GM23338 (cell line): ENCODE data around the gene FER.

ENCODE experiments used
- CREB1 ChIP-seq: fragments of 250-450 bp; sonication (Bioruptor Pico); IDR thresholded peaks from 2 replicates; pipeline ENCODE4 v1.5.0; 2020; ENCODE audit warnings: low read depth, mild to moderate bottlenecking, moderate library complexity
- CTCF ChIP-seq, 2 experiments: fragments of 200-600 bp in 1 of 2; sonication (generic) in 1 of 2; conservative IDR thresholded peaks; 2 replicates each; pipeline versions ENCODE4 v1.5.1 to v1.6.1; 2016 to 2017; ENCODE audit warnings: antibody characterized with exemption in 2 of 2, low read depth in 2 of 2, mild to moderate bottlenecking in 2 of 2, moderate library complexity in 1 of 2
- EZH2 ChIP-seq: fragments of 200-600 bp; sonication (generic); IDR thresholded peaks from one replicate; pipeline ENCODE4 v1.8.0; 2017; ENCODE audit warnings: antibody characterized with exemption, mild to moderate bottlenecking, low read depth; ENCODE audit not compliant: unreplicated experiment
- EZH2phosphoT487 ChIP-seq: fragments of 200-600 bp; sonication (generic); IDR thresholded peaks from one replicate; pipeline ENCODE4 v1.8.1; 2018; ENCODE audit warnings: antibody characterized with exemption; ENCODE audit not compliant: unreplicated experiment
- JUNB ChIP-seq: IDR thresholded peaks from one replicate; pipeline ENCODE4 v1.6.1; 2016; ENCODE audit warnings: antibody characterized with exemption; ENCODE audit not compliant: unreplicated experiment
- NANOG ChIP-seq: IDR thresholded peaks from 2 replicates; pipeline ENCODE4 v1.6.1; 2016; ENCODE audit warnings: antibody characterized with exemption, borderline replicate concordance
- POLR2AphosphoS5 ChIP-seq: IDR thresholded peaks from 2 replicates; pipeline ENCODE4 v1.6.1; 2016; ENCODE audit warnings: antibody characterized with exemption, low read depth
- TF ChIP-seq, protein P1 (sequence below): IDR thresholded peaks from one replicate; pipeline ENCODE4 v1.6.1; 2018; ENCODE audit warnings: antibody characterized with exemption; ENCODE audit not compliant: unreplicated experiment
- TF ChIP-seq, protein P2 (sequence below): IDR thresholded peaks from 2 replicates; pipeline ENCODE4 v1.6.1; 2016; ENCODE audit warnings: antibody characterized with exemption

GRCh38 chr5:108760512-108760911 lies 12.8 kb downstream of the FER start:
- TF ChIP-seq NANOG: no peak
- TF ChIP-seq, protein P1, sequence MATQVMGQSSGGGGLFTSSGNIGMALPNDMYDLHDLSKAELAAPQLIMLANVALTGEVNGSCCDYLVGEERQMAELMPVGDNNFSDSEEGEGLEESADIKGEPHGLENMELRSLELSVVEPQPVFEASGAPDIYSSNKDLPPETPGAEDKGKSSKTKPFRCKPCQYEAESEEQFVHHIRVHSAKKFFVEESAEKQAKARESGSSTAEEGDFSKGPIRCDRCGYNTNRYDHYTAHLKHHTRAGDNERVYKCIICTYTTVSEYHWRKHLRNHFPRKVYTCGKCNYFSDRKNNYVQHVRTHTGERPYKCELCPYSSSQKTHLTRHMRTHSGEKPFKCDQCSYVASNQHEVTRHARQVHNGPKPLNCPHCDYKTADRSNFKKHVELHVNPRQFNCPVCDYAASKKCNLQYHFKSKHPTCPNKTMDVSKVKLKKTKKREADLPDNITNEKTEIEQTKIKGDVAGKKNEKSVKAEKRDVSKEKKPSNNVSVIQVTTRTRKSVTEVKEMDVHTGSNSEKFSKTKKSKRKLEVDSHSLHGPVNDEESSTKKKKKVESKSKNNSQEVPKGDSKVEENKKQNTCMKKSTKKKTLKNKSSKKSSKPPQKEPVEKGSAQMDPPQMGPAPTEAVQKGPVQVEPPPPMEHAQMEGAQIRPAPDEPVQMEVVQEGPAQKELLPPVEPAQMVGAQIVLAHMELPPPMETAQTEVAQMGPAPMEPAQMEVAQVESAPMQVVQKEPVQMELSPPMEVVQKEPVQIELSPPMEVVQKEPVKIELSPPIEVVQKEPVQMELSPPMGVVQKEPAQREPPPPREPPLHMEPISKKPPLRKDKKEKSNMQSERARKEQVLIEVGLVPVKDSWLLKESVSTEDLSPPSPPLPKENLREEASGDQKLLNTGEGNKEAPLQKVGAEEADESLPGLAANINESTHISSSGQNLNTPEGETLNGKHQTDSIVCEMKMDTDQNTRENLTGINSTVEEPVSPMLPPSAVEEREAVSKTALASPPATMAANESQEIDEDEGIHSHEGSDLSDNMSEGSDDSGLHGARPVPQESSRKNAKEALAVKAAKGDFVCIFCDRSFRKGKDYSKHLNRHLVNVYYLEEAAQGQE: no peak
- TF ChIP-seq CTCF (conservative IDR thresholded peaks at IDR 0.05; ENCODE audit: low read depth in 2 of 2): no peak
- no peak for TF ChIP-seq EZH2
- TF ChIP-seq, protein P2, sequence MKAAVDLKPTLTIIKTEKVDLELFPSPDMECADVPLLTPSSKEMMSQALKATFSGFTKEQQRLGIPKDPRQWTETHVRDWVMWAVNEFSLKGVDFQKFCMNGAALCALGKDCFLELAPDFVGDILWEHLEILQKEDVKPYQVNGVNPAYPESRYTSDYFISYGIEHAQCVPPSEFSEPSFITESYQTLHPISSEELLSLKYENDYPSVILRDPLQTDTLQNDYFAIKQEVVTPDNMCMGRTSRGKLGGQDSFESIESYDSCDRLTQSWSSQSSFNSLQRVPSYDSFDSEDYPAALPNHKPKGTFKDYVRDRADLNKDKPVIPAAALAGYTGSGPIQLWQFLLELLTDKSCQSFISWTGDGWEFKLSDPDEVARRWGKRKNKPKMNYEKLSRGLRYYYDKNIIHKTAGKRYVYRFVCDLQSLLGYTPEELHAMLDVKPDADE: no peak
- no peak for TF ChIP-seq CREB1 (CRISPR knock-in tag)
- no peak for TF ChIP-seq JUNB
- TF ChIP-seq EZH2phosphoT487: no peak
- TF ChIP-seq POLR2AphosphoS5: no peak
